Neural progenitor cell (in vitro differentiated cells): Measurements from ENCODE around the gene MRGPRG. TPM values are rescaled to one million over a fixed set of nuclear protein-coding genes. Genes with fewer than 3 reads are reported as not detected.
A peak's percentile ranks its signal among the peaks of the same experiment; 100 is the strongest.

Experiments used
- DNase-seq: peaks from one replicate; pipeline ENCODE4 v3.0.0-alpha.2; 2016; ENCODE audit warnings: low spot score
- H2AFZ ChIP-seq: fragments of 200-600 bp; sonication (generic); replicated peaks from 2 replicates; pipeline ENCODE4 v1.6.1; 2016; ENCODE audit warnings: antibody characterized with exemption
- H3F3A ChIP-seq: fragments of 200-600 bp; sonication (generic); 2 replicates; pipeline ENCODE4 v1.6.1; 2016; ENCODE audit warnings: antibody characterized with exemption, low read depth
- H3K27ac ChIP-seq: fragments of 200-600 bp; sonication (generic); 2 replicates; pipeline ENCODE4 v1.5.1; 2016; ENCODE audit warnings: mild to moderate bottlenecking
- H3K27me3 ChIP-seq: fragments of 200-600 bp; sonication (generic); 2 replicates; pipeline ENCODE4 v1.6.1; 2016; ENCODE audit warnings: mild to moderate bottlenecking, moderate library complexity
- H3K36me3 ChIP-seq: fragments of 200-600 bp; sonication (generic); 2 replicates; pipeline ENCODE4 v1.5.1; 2016
- H3K4me1 ChIP-seq: fragments of 200-600 bp; sonication (generic); 2 replicates; pipeline ENCODE4 v1.6.1; 2016; ENCODE audit warnings: mixed run types
- H3K4me2 ChIP-seq: fragments of 200-600 bp; sonication (generic); 2 replicates; pipeline ENCODE4 v1.6.1; 2016
- H3K4me3 ChIP-seq: fragments of 200-600 bp; sonication (generic); 2 replicates; pipeline ENCODE4 v1.5.1; 2016
- H3K79me2 ChIP-seq: fragments of 200-600 bp; sonication (generic); 2 replicates; pipeline ENCODE4 v1.6.1; 2016; ENCODE audit warnings: low read depth
- H3K9ac ChIP-seq: fragments of 200-600 bp; sonication (generic); 2 replicates; pipeline ENCODE4 v1.6.1; 2016
- H3K9me3 ChIP-seq: fragments of 200-600 bp; sonication (generic); 2 replicates; pipeline ENCODE4 v1.5.1; 2016; ENCODE audit warnings: low read depth
- H4K20me1 ChIP-seq: fragments of 200-600 bp; sonication (generic); 2 replicates; pipeline ENCODE4 v1.6.1; 2016; ENCODE audit warnings: low read depth
- H3K27ac Mint-ChIP-seq: 3 replicates; pipeline ENCODE4 v1.8.0; 2021; ENCODE audit warnings: mixed read lengths
- H3K27me3 Mint-ChIP-seq: 2 replicates; pipeline ENCODE4 v1.8.0; 2022; ENCODE audit warnings: low read depth, mild to moderate bottlenecking, inconsistent platforms, moderate library complexity, mixed read lengths; ENCODE audit not compliant: insufficient read depth
- H3K36me3 Mint-ChIP-seq: 3 replicates; pipeline ENCODE4 v1.8.0; 2021; ENCODE audit warnings: mixed read lengths
- H3K4me1 Mint-ChIP-seq: 3 replicates; pipeline ENCODE4 v1.8.0; 2021; ENCODE audit warnings: mixed read lengths
- H3K4me3 Mint-ChIP-seq: 3 replicates; pipeline ENCODE4 v1.8.0; 2021; ENCODE audit warnings: mild to moderate bottlenecking, moderate library complexity, mixed read lengths
- H3K9me3 Mint-ChIP-seq: 3 replicates; pipeline ENCODE4 v1.8.0; 2020; ENCODE audit warnings: mixed read lengths
- CTCF ChIP-seq: fragments of 200-600 bp; sonication (generic); IDR thresholded peaks from 2 replicates; pipeline ENCODE4 v1.5.1; 2017; ENCODE audit warnings: antibody characterized with exemption, mild to moderate bottlenecking
- EZH2 ChIP-seq: fragments of 200-600 bp; sonication (generic); IDR thresholded peaks from 2 replicates; pipeline ENCODE4 v1.6.1; 2017; ENCODE audit warnings: antibody characterized with exemption, mild to moderate bottlenecking, moderate library complexity
- EZH2phosphoT487 ChIP-seq: fragments of 200-600 bp; sonication (generic); IDR thresholded peaks from 2 replicates; pipeline ENCODE4 v1.6.1; 2017; ENCODE audit warnings: antibody characterized with exemption
- total RNA-seq: library from RNA; depleted of rRNA; stranded (reverse); fragments of >200 nt; gene quantifications from 2 replicates; pipeline ENCODE4 v1.2.3, GENCODE V29; 2015; ENCODE audit warnings: low replicate concordance

Gene MRGPRG
- total RNA-seq, 1 donor from 2014 or later, result not detected

GRCh38 chr11:3228445-3228829 lies 9.8 kb upstream of the MRGPRG start:
- H3K36me3 ChIP-seq, result no peaks in the 10 kb centered on the region
- H4K20me1 ChIP-seq, result no peaks in the 10 kb centered on the region
- Mint-ChIP-seq H3K27me3 (peaks cover 11% of the 10 kb centered on the region), H3K4me1 (peaks cover 25% of the 10 kb centered on the region), H3K36me3 (no peaks in the 10 kb centered on the region), H3K4me3 (no peak overlapping the region), H3K9me3 (no peaks in the 10 kb centered on the region), H3K27ac (no peak overlapping the region)
- no peak overlapping the region for H3K9ac ChIP-seq
- peaks cover 9% of the 10 kb centered on the region for H3K4me1 ChIP-seq
- no peaks in the 10 kb centered on the region for H3F3A ChIP-seq
- TF ChIP-seq EZH2phosphoT487 (no peak), EZH2 (no peak), CTCF (no peak)
- H3K27me3 ChIP-seq, result no peaks in the 10 kb centered on the region
- DNase-seq, result no peak
- H3K79me2 ChIP-seq, result no peaks in the 10 kb centered on the region
- no peak overlapping the region for H3K4me3 ChIP-seq
- H2AFZ ChIP-seq, result no peak overlapping the region
- no peak overlapping the region for H3K4me2 ChIP-seq
- H3K27ac ChIP-seq, result no peak overlapping the region
- no peaks in the 10 kb centered on the region for H3K9me3 ChIP-seq

- peaks cover 31% of the 10 kb centered on the region for H3K4me1 Mint-ChIP-seq
- H3K4me3 Mint-ChIP-seq, result no peak overlapping the region
- Histone ChIP-seq H3K4me2 (no peak overlapping the region), H3K79me2 (no peaks in the 10 kb centered on the region), H3F3A (no peaks in the 10 kb centered on the region), H3K4me3 (no peak overlapping the region), H3K4me1 (peaks cover 9% of the 10 kb centered on the region), H4K20me1 (no peaks in the 10 kb centered on the region), H3K27me3 (no peaks in the 10 kb centered on the region), H3K9me3 (no peaks in the 10 kb centered on the region), H3K9ac (no peak overlapping the region), H3K36me3 (no peaks in the 10 kb centered on the region), H2AFZ (no peak overlapping the region), H3K27ac (no peak overlapping the region)
- TF ChIP-seq EZH2phosphoT487 (no peak), CTCF (no peak), EZH2 (no peak)
- DNase-seq, result no peak
- no peak overlapping the region for H3K27ac Mint-ChIP-seq
- no peaks in the 10 kb centered on the region for H3K9me3 Mint-ChIP-seq
- H3K36me3 Mint-ChIP-seq, result no peaks in the 10 kb centered on the region
- H3K27me3 Mint-ChIP-seq, result peaks cover 12% of the 10 kb centered on the region
Measured at GRCh38 chr11:3227568-3228444, 9.2 kb upstream of the MRGPRG start.

- no peak for DNase-seq
- H3F3A ChIP-seq, result no peaks in the 10 kb centered on the region
- no peak overlapping the region for H3K9ac ChIP-seq
- Mint-ChIP-seq H3K4me1 (peaks cover 34% of the 10 kb centered on the region), H3K27me3 (peaks cover 10% of the 10 kb centered on the region), H3K9me3 (no peaks in the 10 kb centered on the region), H3K36me3 (no peaks in the 10 kb centered on the region), H3K4me3 (no peak overlapping the region), H3K27ac (peak overlapping the region; percentile 57)
- H4K20me1 ChIP-seq, result no peaks in the 10 kb centered on the region
- H3K79me2 ChIP-seq, result no peaks in the 10 kb centered on the region
- H3K27me3 ChIP-seq, result no peaks in the 10 kb centered on the region
- H3K27ac ChIP-seq, result no peak overlapping the region
- no peak overlapping the region for H3K4me3 ChIP-seq
- no peak overlapping the region for H2AFZ ChIP-seq
- no peaks in the 10 kb centered on the region for H3K9me3 ChIP-seq
- peaks cover 9% of the 10 kb centered on the region for H3K4me1 ChIP-seq
- H3K36me3 ChIP-seq, result no peaks in the 10 kb centered on the region
- H3K4me2 ChIP-seq, result no peak overlapping the region
- TF ChIP-seq EZH2phosphoT487, result no peak
- TF ChIP-seq CTCF, result no peak
- TF ChIP-seq EZH2, result no peak
Measured at GRCh38 chr11:3226846-3227567, 8.4 kb upstream of the MRGPRG start.
